ENCODE measurements around the gene C6orf52. TPM values are rescaled to one million over a fixed set of nuclear protein-coding genes. Genes with fewer than 3 reads are reported as not detected.

C6orf52 gene
- total and polyA plus RNA-seq, 2 of the 13 experiments (the other 11 are each of a cell fraction or from before 2014, with no cell fraction given) = 0.50 to 0.53 TPM

DNA sequence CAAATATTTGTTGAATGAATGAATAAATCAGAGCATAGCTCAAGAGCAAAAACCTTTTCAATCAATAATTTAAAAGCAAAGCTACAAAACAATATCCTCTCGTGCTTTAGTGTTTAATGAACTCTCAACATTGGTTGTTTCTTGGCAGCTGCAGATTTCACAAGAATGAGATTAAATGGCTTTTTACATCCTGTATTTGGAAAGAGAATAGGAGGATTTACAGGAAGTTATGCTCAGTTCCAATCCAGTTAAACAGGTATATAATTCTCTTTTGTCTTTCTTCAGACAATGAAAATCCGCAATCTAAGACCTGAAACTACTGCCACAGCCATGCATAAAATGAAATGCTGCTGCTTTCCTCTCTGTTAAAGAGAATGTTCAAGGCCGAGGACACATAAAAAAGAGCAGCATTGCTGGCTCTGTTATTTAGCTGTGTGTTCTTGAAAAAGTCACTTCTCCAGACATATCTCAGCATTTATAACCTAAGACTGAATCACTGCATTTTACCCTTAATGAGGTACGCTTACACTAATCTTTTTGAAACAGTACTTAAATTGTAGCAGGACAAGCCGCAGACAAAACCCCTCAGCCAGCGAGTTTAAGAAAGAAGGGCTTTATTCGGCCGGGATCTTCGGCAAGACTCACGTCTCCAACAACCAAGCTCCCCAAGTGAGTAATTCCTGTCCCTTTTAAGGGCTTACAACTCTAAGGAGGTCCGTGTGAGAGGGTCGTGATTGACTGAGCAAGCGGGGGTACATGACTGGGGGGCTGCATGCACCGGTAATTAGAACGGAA lies 3.6 kb downstream of the C6orf52 start:
- FAIRE-seq (no peak), DNase-seq (ENCODE audit: low spot score) (no peak), ATAC-seq (no peak)
- BruUV-seq (replicated peaks) = no TSS peak
- Histone ChIP-seq H3K9ac (ENCODE audit: insufficient read depth, low read depth, low read length) (no peak overlapping the region), H4K20me1 (ENCODE audit: insufficient read depth, low read length) (no peaks in the 10 kb centered on the region), H2AFZ (ENCODE audit: low read length) (no peak overlapping the region), H3K27ac (ENCODE audit: extremely low read length, insufficient read depth, low read length) (no peak overlapping the region), H3K4me3 (replicated peaks in 1 of 3; ENCODE audit: insufficient read depth in 1 of 3, low read depth in 2 of 3, low read length in 3 of 3) (no peak overlapping the region), H3K4me2 (ENCODE audit: low read depth, low read length) (peak overlapping the region; percentile 7; the same call in 1 of the 2 replicates), H3K4me1 (ENCODE audit: insufficient read depth, low read length) (peaks cover 28% of the 10 kb centered on the region), H3K79me2 (ENCODE audit: insufficient read depth, low read length) (peaks cover 25% of the 10 kb centered on the region), H3K9me3 (ENCODE audit: low read length) (no peaks in the 10 kb centered on the region), H3K27me3 (ENCODE audit: control insufficient read depth in 1 of 2, insufficient read depth in 2 of 2, low read length in 2 of 2) (peaks cover 1 to 13% of the 10 kb centered on the region in 2 experiments; a peak in 3 of 5 replicates), H3K36me3 (replicated peaks in 1 of 2; ENCODE audit: control insufficient read depth in 1 of 2, insufficient read depth in 2 of 2, low read length in 2 of 2) (no peaks in the 10 kb centered on the region)
- TF ChIP-seq ZNF691 (CRISPR knock-in tag; IDR thresholded peaks at IDR 0.05; ENCODE audit: borderline replicate concordance, low read depth) (no peak), HNF1B (CRISPR knock-in tag; IDR thresholded peaks at IDR 0.05) (no peak), KDM5B (CRISPR knock-in tag; IDR thresholded peaks at IDR 0.05; ENCODE audit: borderline replicate concordance) (no peak), CC2D1A (CRISPR knock-in tag; IDR thresholded peaks at IDR 0.05) (no peak), ZFP62 (CRISPR knock-in tag; IDR thresholded peaks at IDR 0.05) (no peak), SMAD1 (CRISPR knock-in tag; IDR thresholded peaks at IDR 0.05; ENCODE audit: borderline replicate concordance, low read depth) (no peak), RNF219 (CRISPR knock-in tag; IDR thresholded peaks at IDR 0.05) (no peak), MEIS1 (CRISPR knock-in tag; IDR thresholded peaks at IDR 0.05; ENCODE audit: borderline replicate concordance) (no peak), TFDP2 (CRISPR knock-in tag; IDR thresholded peaks at IDR 0.05) (no peak), ARHGAP35 (CRISPR knock-in tag; IDR thresholded peaks at IDR 0.05; ENCODE audit: borderline replicate concordance) (no peak), ZNF501 (CRISPR knock-in tag; IDR thresholded peaks at IDR 0.05) (no peak)
- TF ChIP-seq, protein P1, sequence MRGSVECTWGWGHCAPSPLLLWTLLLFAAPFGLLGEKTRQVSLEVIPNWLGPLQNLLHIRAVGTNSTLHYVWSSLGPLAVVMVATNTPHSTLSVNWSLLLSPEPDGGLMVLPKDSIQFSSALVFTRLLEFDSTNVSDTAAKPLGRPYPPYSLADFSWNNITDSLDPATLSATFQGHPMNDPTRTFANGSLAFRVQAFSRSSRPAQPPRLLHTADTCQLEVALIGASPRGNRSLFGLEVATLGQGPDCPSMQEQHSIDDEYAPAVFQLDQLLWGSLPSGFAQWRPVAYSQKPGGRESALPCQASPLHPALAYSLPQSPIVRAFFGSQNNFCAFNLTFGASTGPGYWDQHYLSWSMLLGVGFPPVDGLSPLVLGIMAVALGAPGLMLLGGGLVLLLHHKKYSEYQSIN (CRISPR knock-in tag; IDR thresholded peaks at IDR 0.05; ENCODE audit: borderline replicate concordance) = no peak
- ChIA-PET CTCF (ENCODE audit: low intra/inter-chr PET ratio, low total read pairs) (no interaction called here), POLR2A (no interaction called here)
- in situ Hi-C loops (cut with HindIII; ENCODE audit: extremely low pct_ligation_motif_present, low pct_unique_long_range_greater_than_20kb) = no loop called here
- WGBS (ENCODE audit: low lambda C conversion rate) = 80% methylated on average over 15 of the region's 15 CpGs
- intact Hi-C loops (cut with micrococcal nuclease; ENCODE audit: unreplicated experiment) = no loop called here
